HG02759 (cell line): ENCODE data around the gene CCDC194.

Experiments used
- ATAC-seq: cut with Tn5 transposase; IDR thresholded peaks from one replicate; pipeline ENCODE4 v1.9.1; 2021; ENCODE audit warnings: mild to moderate bottlenecking, moderate library complexity; ENCODE audit not compliant: unreplicated experiment

Gene CCDC194, protein sequence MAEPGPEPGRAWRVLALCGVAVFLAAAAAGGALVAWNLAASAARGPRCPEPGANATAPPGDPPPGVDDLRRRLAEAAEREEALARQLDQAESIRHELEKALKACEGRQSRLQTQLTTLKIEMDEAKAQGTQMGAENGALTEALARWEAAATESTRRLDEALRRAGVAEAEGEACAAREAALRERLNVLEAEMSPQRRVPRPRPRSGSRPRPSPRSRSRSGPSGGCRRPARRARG

DNA sequence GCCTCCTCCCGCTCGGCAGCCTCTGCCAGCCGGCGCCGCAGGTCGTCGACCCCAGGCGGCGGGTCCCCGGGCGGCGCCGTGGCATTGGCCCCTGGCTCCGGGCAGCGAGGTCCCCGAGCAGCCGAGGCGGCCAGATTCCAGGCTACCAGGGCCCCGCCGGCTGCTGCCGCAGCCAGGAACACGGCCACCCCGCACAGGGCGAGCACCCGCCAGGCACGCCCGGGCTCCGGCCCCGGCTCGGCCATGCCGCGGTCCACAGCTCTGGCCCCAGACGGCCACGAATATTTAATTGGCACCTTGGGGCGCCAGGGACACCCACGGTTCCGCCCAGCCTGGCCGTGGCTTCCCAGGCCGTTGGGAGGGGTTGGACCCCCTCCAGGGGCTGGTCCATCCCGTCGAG is at the start of gene CCDC194:
Gene CCDC194 (minus strand): TSS at position 283 of the 400 bp plus-strand sequence. CDS start 38 bp downstream, at position 245.
- ATAC-seq, result no peak

DNA sequence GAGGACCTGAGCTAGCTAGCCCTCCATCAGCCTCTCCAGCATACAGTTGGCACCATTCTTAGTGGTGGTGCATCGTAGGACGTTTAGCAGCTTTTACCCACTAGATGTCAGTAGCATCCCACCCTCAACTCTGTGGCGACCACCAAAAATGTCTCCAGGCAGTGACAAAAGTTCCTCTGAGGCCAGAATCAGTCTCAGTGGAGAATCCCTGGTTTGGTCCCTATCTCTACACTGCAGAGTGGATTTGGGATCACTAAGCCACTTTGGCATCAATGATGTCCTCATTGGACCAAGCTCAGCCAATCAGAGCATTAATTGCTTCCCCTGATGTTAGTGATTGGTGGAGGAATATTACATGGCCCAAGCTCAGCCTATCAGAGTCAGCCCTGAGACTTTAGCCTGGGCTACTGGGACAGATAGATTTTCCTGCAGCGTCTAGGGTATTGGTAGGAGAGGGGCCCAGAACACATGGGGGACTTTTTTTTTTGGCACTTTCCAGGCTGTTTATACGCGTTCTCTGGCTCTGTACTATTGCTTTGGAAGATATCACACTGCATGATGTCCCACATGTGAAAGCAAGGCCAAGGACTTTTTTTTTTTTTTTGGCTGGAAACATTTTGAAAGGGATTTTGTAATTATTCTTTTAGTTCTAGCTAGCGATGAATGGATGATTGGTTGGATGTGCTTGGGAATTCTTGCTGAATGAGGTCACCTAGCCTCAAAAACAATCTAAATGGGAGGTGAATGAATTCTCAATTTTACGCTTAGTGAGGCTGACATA is 47.4 kb upstream of the CCDC194 start:
- ATAC-seq, result no peak

DNA sequence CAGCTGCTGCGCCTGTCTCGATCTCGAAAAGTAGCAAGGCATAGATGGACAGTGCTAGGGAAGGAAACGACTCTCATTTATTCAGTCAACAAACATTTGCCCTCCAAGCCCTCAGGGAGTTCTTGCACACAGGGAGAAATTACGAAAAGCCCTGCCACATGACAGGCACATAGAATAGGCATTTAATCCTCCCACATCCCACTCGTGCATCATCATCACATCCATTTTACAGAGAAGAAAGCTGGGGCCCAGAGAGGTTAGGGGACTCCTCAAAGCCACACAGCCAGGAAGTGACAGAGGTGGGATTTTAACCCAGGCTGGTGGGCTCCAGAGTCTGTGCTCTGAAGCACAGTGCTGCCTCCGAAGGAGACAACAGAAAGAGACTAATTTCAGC is 42.9 kb upstream of the CCDC194 start:
- ATAC-seq, result no peak

DNA sequence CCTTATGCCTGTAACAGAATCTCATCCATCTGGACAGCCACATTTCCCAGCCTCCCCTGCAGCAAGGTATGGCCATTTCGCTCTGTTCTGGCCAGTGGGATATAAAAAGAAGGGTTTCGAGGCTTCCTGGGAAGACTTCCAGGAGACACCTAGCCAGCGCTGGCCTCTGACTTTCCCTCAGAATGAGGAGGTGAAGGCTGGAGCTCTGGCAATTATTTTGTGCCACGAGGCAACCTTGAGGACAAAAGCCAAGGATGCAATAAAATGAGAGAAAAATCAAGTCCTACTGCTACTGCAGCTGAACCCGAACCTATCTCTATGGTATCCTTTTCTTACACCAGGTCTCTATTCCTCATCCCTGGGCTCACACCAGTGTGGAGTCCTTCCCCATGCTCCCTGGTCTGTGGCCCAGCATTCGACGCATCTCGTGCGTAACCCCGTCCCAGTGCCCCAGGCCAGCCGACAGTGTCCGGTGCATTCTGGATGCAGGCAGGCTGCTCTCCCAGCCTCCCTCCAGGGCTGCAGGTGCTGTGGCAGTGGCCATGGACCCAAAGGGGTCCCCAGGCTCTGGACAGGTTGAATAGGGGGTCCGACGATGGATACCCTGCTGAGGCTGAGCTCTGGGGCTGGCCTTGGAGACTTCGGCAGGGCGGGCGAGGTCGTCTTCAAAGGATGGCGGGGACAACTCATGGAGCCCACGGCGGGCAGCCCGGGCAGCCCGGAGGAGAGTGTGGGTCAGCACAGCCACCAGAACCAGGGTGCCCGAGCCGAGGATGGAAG is 42.3 kb upstream of the CCDC194 start:
- ATAC-seq, result no peak

DNA sequence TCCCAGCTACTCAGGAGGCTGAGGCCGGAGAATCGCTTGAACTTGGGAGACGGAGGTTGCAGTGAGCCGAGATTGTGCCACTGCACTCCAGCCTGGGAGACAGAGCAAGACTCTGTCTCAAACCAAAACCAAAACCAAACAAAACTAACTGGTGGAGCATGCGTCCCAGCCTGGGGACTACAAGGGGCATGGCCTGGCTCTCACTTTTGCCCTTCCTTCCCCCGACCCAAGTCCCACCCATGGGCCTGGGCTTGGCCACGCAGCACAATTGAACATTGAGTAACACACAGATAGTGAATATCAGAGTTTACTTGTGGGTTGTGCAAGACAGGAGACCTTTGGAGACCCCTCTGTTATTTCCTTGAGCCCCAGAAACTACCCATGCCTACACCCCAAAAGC is 41.2 kb upstream of the CCDC194 start:
- no peak for ATAC-seq

DNA sequence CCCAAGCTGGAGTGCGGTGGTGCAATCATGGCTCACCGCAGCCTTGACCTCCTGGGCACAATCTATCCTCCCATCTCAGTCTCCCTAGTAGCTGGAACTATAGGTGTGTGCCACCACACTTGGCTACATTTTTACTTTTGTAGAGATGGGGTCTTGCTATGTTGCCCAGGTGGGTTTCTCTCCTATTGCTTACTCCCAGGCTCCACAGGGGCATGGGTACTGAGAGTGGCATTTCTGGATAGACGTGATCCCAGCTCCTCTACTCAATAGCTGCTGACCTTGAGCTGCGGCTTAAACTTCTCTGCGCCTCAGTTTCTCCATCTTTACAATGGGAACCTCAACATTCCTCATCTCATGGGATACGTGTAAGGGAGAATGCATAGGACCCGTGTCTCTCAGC is 37.4 kb upstream of the CCDC194 start:
- no peak for ATAC-seq

DNA sequence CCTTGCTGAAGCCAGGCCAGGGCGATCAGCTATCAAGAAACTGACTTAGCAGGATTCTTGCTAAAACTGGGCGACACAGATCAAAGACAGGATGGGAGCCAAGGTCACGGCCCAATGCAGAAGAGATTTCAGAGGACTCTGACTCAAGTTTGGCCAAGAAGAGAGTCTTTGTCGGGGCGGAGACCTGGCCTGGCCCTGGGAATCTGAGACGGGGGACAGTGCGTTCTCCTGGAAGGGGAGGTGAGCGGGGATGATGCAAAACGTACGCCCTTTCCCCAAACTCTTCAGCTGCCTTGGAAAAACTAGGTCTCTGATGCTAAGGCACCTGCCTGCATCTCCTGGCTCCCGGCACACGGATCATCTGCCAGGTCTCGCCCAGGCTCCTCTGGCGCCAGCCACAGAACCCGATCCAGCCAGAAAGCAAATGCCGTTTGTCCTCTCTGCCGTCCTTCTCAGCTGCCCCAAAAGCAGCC is 35.7 kb upstream of the CCDC194 start:
- no peak for ATAC-seq

DNA sequence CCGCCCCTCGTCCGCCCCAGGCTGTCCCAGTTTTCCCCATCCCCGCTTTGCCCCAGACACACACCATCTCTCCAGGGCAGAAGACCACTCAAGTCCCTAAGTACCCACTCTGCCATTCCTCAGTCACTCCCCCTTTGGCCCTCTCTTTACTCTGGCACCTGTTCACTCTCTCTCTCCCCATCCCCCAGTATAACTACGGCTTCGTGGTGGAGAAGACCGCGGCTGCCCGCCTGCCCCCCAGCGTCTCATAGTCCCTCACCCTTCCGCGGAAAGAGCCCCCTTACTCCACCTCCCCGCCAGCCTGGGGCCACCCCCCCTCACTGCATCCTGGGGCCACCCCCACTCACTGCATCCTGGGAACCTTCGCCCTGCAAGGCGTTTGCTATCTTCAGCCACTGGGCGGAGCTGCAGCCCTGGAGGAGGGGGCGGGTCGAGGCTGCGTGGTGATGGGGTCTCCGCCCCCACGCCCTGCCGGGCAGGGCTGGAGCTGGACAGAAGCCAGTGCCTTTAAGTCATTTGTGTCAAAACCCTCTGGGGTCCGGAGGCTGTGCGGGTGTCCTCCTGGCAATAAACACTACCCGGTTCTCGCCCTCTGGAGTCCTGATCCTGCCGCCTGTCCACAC is 30.9 kb upstream of the CCDC194 start:
- no peak for ATAC-seq

DNA sequence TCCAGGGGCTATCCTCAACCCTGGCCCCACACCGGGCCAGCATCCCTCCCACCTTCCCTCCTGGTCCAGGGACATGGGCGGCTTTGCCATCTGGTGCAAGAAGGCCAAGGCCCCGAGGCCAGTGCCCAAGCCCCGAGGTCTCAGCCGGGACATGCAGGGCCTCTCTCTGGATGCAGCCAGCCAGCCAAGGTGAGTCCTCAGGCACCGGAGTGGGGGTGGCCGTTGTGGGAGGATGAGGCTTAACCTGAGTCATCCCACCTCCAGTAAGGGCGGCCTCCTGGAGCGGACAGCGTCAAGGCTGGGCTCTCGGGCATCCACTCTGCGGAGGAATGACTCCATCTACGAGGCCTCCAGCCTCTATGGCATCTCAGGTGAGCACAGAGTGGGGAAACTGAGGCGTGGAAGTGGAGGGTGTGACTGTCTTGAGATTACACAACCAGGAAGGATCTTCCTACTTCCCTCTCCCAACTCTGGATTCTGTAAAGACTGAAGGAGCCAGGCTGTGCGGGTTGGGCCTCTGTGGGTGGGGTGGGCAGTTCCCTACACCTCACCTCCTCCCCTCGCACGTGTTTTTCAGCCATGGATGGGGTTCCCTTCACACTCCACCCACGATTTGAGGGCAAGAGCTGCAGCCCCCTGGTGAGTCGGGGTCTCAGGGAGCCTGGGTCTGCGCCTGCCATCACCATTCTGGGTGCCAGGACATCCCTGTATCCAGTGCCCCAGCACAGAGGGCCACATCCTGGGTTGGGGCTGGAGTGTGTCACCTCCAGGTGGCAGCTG is 29.6 kb upstream of the CCDC194 start:
- no peak for ATAC-seq

DNA sequence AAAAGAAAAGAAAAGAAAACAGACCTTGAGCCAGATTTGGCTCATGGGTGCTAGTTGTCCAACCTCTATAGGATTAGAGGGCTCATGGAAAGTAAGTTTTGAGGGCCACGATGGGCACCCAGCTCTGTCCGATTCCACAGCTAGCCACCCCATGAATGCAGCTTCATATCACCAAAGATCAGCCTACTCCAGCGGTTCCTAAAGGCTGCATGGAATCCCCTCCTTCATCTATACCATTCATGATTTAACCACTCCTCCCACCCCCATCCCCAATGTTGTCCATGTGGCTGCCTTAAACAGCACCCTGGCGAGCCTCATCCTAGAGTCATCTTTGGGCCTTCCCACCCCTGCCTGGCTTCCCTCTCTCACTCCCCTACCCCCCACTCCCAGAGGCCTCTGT is 27.9 kb upstream of the CCDC194 start:
- no peak for ATAC-seq

DNA sequence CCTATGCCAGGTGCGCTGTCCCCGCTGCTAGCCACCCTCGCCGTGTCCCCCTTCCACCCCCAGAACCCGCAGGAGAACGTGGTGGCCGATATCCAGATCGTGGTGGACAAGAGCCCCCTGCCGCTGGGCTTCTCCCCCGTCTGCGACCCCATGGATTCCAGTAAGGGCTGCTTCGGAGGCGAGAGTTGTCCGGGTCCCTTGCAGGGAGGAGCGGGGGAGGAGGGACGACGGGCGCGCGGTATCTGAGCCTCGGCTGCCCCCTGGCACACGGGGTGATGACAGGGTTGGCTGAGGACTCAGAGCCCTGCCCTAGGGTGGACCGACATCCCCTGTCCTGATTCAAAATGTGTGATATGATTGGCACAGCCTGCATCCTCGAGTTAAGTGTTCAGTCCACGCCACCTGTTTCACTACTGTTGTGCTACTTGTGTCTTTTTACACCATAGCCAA is 26.5 kb upstream of the CCDC194 start:
- no peak for ATAC-seq

DNA sequence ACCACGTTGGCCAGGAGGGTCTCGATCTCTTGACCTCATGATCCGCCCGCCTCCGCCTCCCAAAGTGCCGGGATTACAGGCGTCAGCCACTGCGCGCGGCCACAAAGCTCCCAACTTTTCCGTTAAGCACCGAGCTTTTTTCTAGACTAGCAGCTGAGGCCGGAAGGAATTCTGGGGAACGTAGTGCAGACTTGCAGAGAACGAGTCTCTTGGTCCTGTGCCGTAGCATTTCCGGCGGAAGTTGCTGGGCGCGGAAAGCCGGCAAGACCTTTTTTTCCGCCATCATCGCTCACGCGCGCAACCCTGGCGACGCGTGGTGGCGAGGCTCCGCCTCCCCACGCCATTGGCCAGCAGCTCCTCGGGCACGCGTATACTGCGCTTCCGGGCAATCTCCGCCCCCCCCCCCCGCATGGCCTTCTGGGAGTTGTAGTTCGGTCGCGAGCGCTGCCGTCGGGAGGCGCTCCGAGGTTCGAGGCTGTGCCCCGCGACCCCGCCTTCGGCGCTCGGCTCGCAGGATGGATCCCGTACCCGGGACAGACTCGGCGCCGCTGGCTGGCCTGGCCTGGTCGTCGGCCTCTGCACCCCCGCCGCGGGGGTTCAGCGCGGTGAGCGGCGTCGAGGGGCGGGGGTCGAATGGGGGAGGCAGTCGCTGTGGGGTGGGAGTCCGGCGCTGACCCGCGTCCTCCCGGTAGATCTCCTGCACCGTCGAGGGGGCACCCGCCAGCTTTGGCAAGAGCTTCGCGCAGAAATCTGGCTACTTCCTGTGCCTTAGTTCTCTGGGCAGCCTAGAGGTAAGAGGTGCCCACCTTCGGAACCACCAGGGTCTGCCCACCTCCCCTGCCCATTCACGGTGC is 25.9 kb upstream of the CCDC194 start, which contains the start of gene MVB12A:
Gene MVB12A (plus strand): TSS at position 427 of the 854 bp plus-strand sequence. CDS start 89 bp downstream, at position 516.
- peak; percentile 90 for ATAC-seq

DNA sequence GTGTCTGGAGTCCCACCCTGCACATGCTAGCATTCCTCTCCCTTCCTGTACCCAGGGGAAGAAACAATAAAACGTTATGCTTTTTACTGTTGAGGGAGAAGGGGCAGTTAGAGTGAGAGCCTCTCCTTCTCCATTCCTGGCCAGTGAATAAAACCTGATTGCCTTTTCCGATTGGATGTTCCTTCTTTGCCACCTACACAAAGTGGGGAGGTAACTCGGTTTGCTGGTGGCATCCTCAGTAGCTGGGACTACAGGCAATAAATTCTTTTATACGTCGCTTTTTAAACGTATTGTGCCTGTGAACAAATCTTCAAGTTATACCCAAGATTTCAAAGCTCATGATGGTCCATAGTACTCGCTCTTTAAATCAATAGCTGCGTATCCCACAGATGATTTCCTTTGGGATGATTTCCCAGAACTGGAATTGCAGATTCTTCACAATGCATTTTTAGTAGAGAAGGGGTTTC is 25.2 kb upstream of the CCDC194 start:
- ATAC-seq, result no peak

DNA sequence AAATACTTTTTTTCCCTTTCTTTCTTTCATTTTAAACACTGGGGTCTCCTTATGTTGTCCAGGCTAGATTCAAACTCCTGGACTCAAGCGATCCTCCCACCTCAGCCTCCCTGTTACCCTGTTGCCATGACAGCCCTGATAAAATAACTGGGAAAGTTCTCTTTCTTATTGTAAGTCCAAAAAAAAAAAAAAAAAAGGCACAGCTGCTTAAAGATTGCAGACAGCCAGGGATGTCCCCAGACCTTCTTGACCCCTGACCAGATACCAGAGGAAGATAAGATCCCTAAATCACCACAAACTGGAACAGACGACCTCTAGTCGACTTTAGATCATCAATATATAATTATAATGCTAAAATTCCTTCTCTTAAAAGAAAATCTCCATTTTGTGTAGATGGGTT is 24.7 kb upstream of the CCDC194 start:
- ATAC-seq, result no peak

DNA sequence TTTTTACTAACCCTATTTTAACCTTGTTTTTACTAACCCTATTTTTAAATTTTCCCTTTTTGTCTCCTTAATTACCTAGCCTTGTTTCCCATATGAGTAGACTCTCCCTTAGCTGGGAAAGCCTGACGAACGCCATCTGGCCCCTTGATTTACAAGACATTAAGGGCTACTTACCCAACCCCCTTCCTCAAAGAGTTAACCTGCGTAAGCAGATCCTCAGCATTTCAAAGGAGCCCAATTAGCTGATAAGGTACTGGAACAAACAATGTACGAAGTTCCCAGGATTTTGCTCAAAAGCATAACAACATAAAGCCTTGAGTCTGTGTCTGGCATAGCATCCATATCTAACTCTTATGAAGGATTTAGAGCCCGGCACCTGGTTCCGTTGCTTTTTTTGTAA is 21.1 kb upstream of the CCDC194 start:
- no peak for ATAC-seq

DNA sequence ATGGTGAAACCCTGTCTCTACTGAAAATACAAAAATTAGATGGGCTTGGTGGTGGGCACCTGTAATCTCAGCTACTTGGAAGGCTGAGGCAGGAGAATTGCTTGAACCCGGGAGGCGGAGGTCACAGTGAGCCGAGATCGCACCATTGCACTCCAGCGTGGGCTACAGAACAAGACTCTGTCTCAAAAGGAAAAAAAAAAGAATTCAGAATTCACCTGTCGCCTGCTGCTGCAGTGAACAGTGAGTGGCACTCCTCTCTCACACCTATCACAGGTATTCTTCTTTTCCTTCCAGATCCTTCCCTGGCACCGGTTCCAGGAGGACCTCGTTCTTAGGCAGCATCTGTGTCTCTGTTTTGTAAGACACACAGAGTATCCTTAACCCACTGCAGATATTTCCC is 20.1 kb upstream of the CCDC194 start:
- ATAC-seq, result no peak

DNA sequence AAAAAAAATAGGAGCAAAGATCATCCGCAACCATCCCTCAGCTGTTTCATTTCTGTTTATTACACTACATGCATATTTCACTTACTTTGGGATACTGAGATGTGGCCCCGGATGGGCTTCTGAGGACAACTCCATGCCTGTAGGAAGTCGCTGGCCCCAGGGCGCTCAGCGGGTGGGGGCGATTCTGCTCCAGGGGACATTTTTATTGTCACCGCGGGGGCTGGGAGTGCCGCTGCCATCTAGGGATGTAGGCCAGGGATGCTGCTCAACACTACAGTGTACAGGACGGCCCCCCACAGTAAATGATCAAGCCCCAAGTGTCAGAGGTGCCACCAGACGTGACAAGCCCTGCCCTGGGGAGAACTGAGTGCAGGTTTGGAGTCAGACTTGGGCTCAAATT is 17.8 kb upstream of the CCDC194 start:
- no peak for ATAC-seq

DNA sequence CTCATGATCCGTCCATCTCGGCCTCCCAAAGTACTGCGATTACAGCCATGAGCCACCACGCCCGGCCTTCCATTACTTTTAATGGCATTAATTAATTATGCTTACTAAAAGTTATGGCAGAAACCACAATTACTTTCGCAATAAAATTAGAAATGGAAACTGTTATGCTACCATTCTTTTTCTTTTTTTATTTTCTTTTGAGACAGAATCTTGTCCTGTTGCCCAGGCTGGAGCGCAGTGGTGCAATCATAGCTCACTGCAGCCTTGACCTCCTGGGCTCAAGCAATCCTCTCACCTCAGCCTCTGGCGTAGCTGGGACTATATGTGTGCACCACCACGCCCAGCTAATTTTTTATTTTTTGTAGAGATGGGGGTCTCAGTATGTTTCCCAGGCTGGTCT is 16.0 kb upstream of the CCDC194 start:
- ATAC-seq, result no peak

DNA sequence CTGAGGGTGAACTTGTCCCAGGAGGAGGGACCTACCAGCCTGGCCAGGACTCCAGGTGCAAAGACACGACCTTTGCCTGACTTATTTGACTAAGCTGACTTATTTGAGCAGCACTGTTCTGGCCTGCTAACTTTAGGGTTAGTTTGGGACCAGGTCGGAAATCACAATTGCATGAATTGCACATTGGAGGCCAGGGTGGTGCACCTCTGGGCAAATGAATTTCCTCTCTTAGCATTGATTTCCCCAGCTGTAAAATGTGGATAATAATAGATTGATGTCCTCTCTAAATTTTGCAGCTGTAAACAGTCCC is 12.8 kb upstream of the CCDC194 start:
- ATAC-seq, result no peak
